HG03457 (cell line): ENCODE measurements around the gene PRR20B.
"Not testable (repeated sequence)": the region's sequence is repeated elsewhere in the genome, so short reads cannot be mapped to it uniquely, and the experiment has no call there.

Experiments used
- ATAC-seq: cut with Tn5 transposase; IDR thresholded peaks from one replicate; pipeline ENCODE4 v1.9.1; 2021; ENCODE audit warnings: moderate number of reproducible peaks; ENCODE audit not compliant: unreplicated experiment

The PRR20B gene

DNA sequence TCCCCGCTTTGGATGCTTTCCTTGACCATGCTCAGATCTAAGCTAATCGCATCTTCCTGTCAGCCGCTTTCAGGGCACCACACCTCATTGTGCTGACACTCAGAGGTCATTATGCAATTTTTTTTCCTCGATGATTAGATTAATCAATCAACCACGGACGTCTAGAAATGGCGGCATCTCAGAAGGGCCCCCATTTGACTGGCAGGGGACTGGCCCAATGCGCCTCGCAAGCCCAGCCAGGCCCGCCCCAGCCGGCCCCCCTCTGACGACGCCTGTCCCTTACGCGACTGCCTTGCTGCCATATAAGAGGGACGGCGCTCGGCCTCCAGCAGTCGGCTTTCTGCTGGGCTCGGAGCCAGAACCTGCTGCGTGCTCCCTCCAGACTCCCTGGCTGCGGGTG, at the start of gene PRR20B:
Gene PRR20B (plus strand): TSS at position 301 of the 400 bp plus-strand sequence. CDS start 387 bp downstream, outside the sequence.
- ATAC-seq = not testable (repeated sequence)

- ATAC-seq = no peak
Observed at GRCh38 chr13:57114945-57115344, 32.3 kb upstream of the PRR20B start.

GRCh38 chr13:57123681-57124080, 23.6 kb upstream of the PRR20B start:
- ATAC-seq = no peak

GRCh38 chr13:57128909-57129308, 18.4 kb upstream of the PRR20B start:
- ATAC-seq = no peak

DNA sequence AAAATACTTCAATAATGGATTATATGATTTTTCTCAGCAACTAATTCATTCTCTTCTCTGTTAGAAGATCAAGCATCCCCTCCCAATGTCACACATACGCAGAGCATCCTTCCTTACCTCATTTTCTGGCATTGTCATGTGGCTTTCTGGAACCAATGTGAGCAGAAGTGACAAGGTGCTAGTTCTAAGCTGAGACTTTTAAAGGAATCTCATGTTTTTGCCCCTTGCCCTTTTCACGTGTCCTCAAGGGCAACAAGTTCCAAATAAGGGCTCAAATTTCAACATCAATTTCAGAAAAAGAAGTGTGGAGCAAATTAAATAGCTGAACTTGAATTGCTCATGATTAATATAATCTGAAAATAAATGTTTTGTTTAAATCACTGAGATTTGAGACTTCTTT, 11.2 kb upstream of the PRR20B start:
- ATAC-seq = no peak

GRCh38 chr13:57137585-57137984, 9.7 kb upstream of the PRR20B start:
- no peak for ATAC-seq

GRCh38 chr13:57138988-57139387, 8.3 kb upstream of the PRR20B start:
- ATAC-seq = no peak

DNA sequence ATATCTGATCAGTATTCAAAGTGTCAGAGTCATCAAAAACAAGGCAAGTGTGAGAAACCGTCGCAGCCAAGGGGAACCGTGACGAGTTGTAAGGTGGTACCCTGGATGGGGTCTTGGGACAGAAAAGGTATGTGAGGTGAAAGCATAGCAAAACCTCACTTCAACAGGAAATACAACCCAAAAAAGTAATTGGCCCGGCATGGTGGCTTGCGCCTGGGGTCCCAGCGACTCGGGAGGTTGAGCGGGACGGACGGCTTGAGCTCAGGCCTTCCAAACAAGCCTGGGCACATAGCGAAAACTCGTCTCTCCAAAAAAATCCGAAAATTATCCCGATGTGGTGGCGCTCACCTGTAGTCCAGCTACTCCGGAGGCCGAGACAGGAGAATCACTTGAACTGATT, 7.5 kb upstream of the PRR20B start:
- ATAC-seq = not testable (repeated sequence)

DNA sequence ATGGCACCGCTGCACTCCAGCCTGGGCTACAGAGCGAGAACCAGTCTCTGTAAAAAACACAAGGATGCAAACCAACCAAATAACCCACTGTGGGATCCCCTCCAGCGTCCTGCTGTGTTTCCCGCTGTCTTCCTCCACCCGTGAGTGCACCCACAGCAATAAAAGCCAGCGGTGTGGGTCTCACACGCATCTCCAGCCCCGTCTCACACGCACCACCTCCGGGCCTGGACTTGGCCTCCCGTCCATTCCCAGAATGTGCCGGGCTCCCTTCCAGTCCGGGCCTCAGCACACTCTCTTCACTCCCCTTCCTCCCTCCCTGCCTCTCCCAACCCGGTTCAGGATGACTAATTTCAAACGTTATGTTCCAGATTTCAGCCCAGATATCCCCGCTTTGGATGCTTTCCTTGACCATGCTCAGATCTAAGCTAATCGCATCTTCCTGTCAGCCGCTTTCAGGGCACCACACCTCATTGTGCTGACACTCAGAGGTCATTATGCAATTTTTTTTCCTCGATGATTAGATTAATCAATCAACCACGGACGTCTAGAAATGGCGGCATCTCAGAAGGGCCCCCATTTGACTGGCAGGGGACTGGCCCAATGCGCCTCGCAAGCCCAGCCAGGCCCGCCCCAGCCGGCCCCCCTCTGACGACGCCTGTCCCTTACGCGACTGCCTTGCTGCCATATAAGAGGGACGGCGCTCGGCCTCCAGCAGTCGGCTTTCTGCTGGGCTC, 6.9 kb upstream of the PRR20B start, which contains the start of gene PRR20A:
Gene PRR20A (plus strand): TSS at position 684 of the 734 bp plus-strand sequence. CDS start 387 bp downstream, outside the sequence.
- not testable (repeated sequence) for ATAC-seq

GRCh38 chr13:57148106-57148505, 818 bp downstream of the PRR20B start:
- not testable (repeated sequence) for ATAC-seq

GRCh38 chr13:57153761-57154160, 6.5 kb downstream of the PRR20B start, which contains the start of gene PRR20C:
TSS of gene PRR20C (plus strand) at chr13:57154061. CDS start at chr13:57154448, 387 bp downstream.
- not testable (repeated sequence) for ATAC-seq

GRCh38 chr13:57160332-57160731, 13.0 kb downstream of the PRR20B start, which contains the start of gene PRR20D:
TSS of gene PRR20D (plus strand) at chr13:57160632. CDS start at chr13:57161019, 387 bp downstream.
- ATAC-seq = not testable (repeated sequence)

DNA sequence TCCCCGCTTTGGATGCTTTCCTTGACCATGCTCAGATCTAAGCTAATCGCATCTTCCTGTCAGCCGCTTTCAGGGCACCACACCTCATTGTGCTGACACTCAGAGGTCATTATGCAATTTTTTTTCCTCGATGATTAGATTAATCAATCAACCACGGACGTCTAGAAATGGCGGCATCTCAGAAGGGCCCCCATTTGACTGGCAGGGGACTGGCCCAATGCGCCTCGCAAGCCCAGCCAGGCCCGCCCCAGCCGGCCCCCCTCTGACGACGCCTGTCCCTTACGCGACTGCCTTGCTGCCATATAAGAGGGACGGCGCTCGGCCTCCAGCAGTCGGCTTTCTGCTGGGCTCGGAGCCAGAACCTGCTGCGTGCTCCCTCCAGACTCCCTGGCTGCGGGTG, 19.6 kb downstream of the PRR20B start, which contains the start of gene PRR20E:
Gene PRR20E (plus strand): TSS at position 301 of the 400 bp plus-strand sequence. CDS start 387 bp downstream, outside the sequence.
- not testable (repeated sequence) for ATAC-seq

- no peak for ATAC-seq
Observed at GRCh38 chr13:57191667-57192066, 44.4 kb downstream of the PRR20B start.
